IMR-90 (cell line): ENCODE results near the gene LAMA4. TPM values are rescaled to one million over a fixed set of nuclear protein-coding genes. Genes with fewer than 3 reads are reported as not detected.
A peak's percentile ranks its signal among the peaks of the same experiment; 100 is the strongest.

Experiments
- ATAC-seq: fragments of 200-7000 bp; cut with Tn5 transposase; 2 replicates; pipeline ENCODE4 v1.9.1; 2020; ENCODE audit warnings: low read depth, mild to moderate bottlenecking, moderate library complexity
- BruUV-seq: library from RNA; stranded (reverse); fragments of 400-500 nt; replicated peaks from 2 replicates; lab custom pipeline; 2021; lab: Mats Ljungman, UMichigan
- CTCF ChIA-PET: fragments of 300-600 bp; formaldehyde crosslinking; extraction: SDS; loops from one replicate; lab custom pipeline; 2021; ENCODE audit warnings: antibody characterized with exemption; lab: Yijun Ruan, JAX
- POLR2A ChIA-PET: fragments of 300-600 bp; sonication (Branson Sonifier 250); formaldehyde crosslinking; loops from one replicate; lab custom pipeline; 2022; ENCODE audit warnings: antibody characterized with exemption; ENCODE audit not compliant: unreplicated experiment; lab: Charles Lee
- DNase-seq: peaks from one replicate; pipeline ENCODE4 v3.0.0; 2013
- H2AFZ ChIP-seq: replicated peaks from 2 replicates; pipeline ENCODE3; 2013; ENCODE audit warnings: low read length, mild to moderate bottlenecking; ENCODE audit not compliant: poor library complexity
- H2AK5ac ChIP-seq: 2 replicates; pipeline ENCODE4 v1.6.1; 2013; ENCODE audit warnings: low read depth, low read length, inconsistent platforms
- H2AK9ac ChIP-seq: replicated peaks from 2 replicates; pipeline ENCODE3; 2013; ENCODE audit warnings: mild to moderate bottlenecking, low read depth, low read length, moderate library complexity; ENCODE audit not compliant: poor library complexity
- H2BK120ac ChIP-seq: 2 replicates; pipeline ENCODE4 v1.6.1; 2013; ENCODE audit warnings: low read depth, low read length, inconsistent platforms
- H2BK15ac ChIP-seq: 3 replicates; pipeline ENCODE4 v1.6.1; 2013; ENCODE audit warnings: low read depth, low read length, inconsistent platforms
- H2BK20ac ChIP-seq: 2 replicates; pipeline ENCODE4 v1.6.1; 2013; ENCODE audit warnings: low read depth, mild to moderate bottlenecking, inconsistent platforms, low read length, moderate library complexity
- H2BK5ac ChIP-seq: 2 replicates; pipeline ENCODE4 v1.6.1; 2013; ENCODE audit warnings: mild to moderate bottlenecking, low read depth, low read length, inconsistent platforms; ENCODE audit not compliant: poor library complexity, severe bottlenecking
- H3K14ac ChIP-seq: replicated peaks from 2 replicates; pipeline ENCODE4 v1.6.1; 2013; ENCODE audit warnings: low read depth, low read length, inconsistent platforms
- H3K18ac ChIP-seq: 2 replicates; pipeline ENCODE4 v1.6.1; 2013; ENCODE audit warnings: low read depth, low read length, control low read depth
- H3K23ac ChIP-seq: 2 replicates; pipeline ENCODE4 v1.6.1; 2013; ENCODE audit warnings: low read depth, low read length, inconsistent platforms
- H3K27ac ChIP-seq: 2 replicates; pipeline ENCODE4 v1.5.1; 2013; ENCODE audit warnings: mild to moderate bottlenecking, control low read depth, low read length; ENCODE audit not compliant: insufficient read depth
- H3K27me3 ChIP-seq: 2 replicates; pipeline ENCODE4 v1.6.1; 2013; ENCODE audit warnings: low read length; ENCODE audit not compliant: control insufficient read depth, insufficient read depth
- H3K36me3 ChIP-seq: 2 replicates; pipeline ENCODE4 v1.6.1; 2013; ENCODE audit warnings: low read length, mixed read lengths; ENCODE audit not compliant: control insufficient read depth, insufficient read depth
- H3K4ac ChIP-seq: 2 replicates; pipeline ENCODE4 v1.6.1; 2013; ENCODE audit warnings: low read depth, low read length, inconsistent platforms
- H3K4me1 ChIP-seq: 2 replicates; pipeline ENCODE4 v1.6.1; 2013; ENCODE audit warnings: low read length, mixed read lengths; ENCODE audit not compliant: control insufficient read depth, insufficient read depth
- H3K4me2 ChIP-seq: 2 replicates; pipeline ENCODE4 v1.6.1; 2013; ENCODE audit warnings: low read depth, mild to moderate bottlenecking, control low read depth, low read length, moderate library complexity
- H3K4me3 ChIP-seq: 2 replicates; pipeline ENCODE4 v1.5.1; 2013; ENCODE audit warnings: low read depth, mild to moderate bottlenecking, control low read depth, low read length, moderate library complexity; ENCODE audit not compliant: insufficient read depth
- H3K56ac ChIP-seq: 2 replicates; pipeline ENCODE4 v1.6.1; 2013; ENCODE audit warnings: low read length, inconsistent platforms; ENCODE audit not compliant: insufficient read depth; ENCODE audit errors: extremely low read depth
- H3K79me1 ChIP-seq, 2 experiments: 2 replicates each; pipeline ENCODE4 v1.6.1; 2013; ENCODE audit warnings: low read length in 2 of 2, inconsistent platforms in 1 of 2, low read depth in 1 of 2
- H3K9ac ChIP-seq: 2 replicates; pipeline ENCODE4 v1.6.1; 2013; ENCODE audit warnings: low read depth, low read length, control low read depth
- H3K9me1 ChIP-seq: 2 replicates; pipeline ENCODE4 v1.6.1; 2013; ENCODE audit warnings: low read length, inconsistent platforms; ENCODE audit not compliant: insufficient read depth
- H3K9me3 ChIP-seq: 2 replicates; pipeline ENCODE4 v1.6.1; 2013; ENCODE audit warnings: low read length; ENCODE audit not compliant: control insufficient read depth, insufficient read depth
- H4K20me1 ChIP-seq: 2 replicates; pipeline ENCODE4 v1.6.1; 2013; ENCODE audit warnings: low read length, inconsistent platforms; ENCODE audit not compliant: insufficient read depth
- H4K5ac ChIP-seq: 2 replicates; pipeline ENCODE4 v1.6.1; 2013; ENCODE audit warnings: mild to moderate bottlenecking, low read depth, low read length, control low read depth
- H4K8ac ChIP-seq, 2 experiments: 2 replicates each; pipeline ENCODE4 v1.6.1; 2013; ENCODE audit warnings: low read depth in 2 of 2, low read length in 2 of 2, control low read depth in 1 of 2, inconsistent platforms in 1 of 2
- H4K91ac ChIP-seq: 2 replicates; pipeline ENCODE4 v1.6.1; 2013; ENCODE audit warnings: low read depth, low read length, inconsistent platforms; ENCODE audit not compliant: insufficient read depth
- BHLHE40 ChIP-seq: fragments of 150-350 bp; IDR thresholded peaks from 2 replicates; pipeline ENCODE4 v1.6.1; 2016; ENCODE audit warnings: mild to moderate bottlenecking, low read depth, low read length
- CEBPB ChIP-seq: IDR thresholded peaks from 2 replicates; pipeline ENCODE4 v1.6.1; 2012; ENCODE audit warnings: low read depth, low read length, improper control_type of control experiment
- FOS ChIP-seq: fragments of 150-350 bp; IDR thresholded peaks from 2 replicates; pipeline ENCODE4 v1.6.1; 2016; ENCODE audit warnings: low read depth, low read length
- MAFK ChIP-seq: IDR thresholded peaks from 2 replicates; pipeline ENCODE4 v1.6.1; 2012; ENCODE audit warnings: low read depth, low read length, improper control_type of control experiment
- MXI1 ChIP-seq: IDR thresholded peaks from 2 replicates; pipeline ENCODE4 v1.6.1; 2012; ENCODE audit warnings: low read depth, mild to moderate bottlenecking, low read length, moderate library complexity, borderline replicate concordance
- RAD21 ChIP-seq: IDR thresholded peaks from 2 replicates; pipeline ENCODE4 v1.6.1; 2012; ENCODE audit warnings: low read length, improper control_type of control experiment
- RCOR1 ChIP-seq: IDR thresholded peaks from 2 replicates; pipeline ENCODE4 v1.6.1; 2012; ENCODE audit warnings: mild to moderate bottlenecking, low read length, improper control_type of control experiment; ENCODE audit not compliant: insufficient replicate concordance
- RFX5 ChIP-seq: IDR thresholded peaks from 2 replicates; pipeline ENCODE4 v1.8.0; 2012; ENCODE audit warnings: low read depth, mild to moderate bottlenecking, low read length, moderate library complexity
- SMC3 ChIP-seq: fragments of 150-350 bp; IDR thresholded peaks from 2 replicates; pipeline ENCODE4 v1.6.1; 2016; ENCODE audit warnings: low read depth, mild to moderate bottlenecking, antibody characterized with exemption, low read length, moderate library complexity
- WGBS, 2 experiments: methylation state at CpG; one replicate each; pipeline versions ENCODE4 v1.1.5 to v1.1.7; 2013; ENCODE audit warnings: missing lambda C conversion rate in 2 of 2; ENCODE audit not compliant: insufficient read length in 1 of 2; ENCODE audit errors: extremely low coverage in 2 of 2; 5-methylcytosine and 5-hydroxymethylcytosine counted together
- dilution Hi-C: fragments of 300-500 bp; cut with HindIII; formaldehyde crosslinking; loops from one replicate; pipeline ENCODE4 v1.14.3; 2018; ENCODE audit warnings: low sequenced_read_pairs; ENCODE audit not compliant: unreplicated experiment
- in situ Hi-C: fragments of 300-500 bp; cut with MboI; formaldehyde crosslinking; loops from 3 replicates; pipeline ENCODE4 v1.14.3; 2019; ENCODE audit warnings: low sequenced_read_pairs, inconsistent platforms, mixed read lengths
- intact Hi-C: fragments of 100-400 bp; cut with micrococcal nuclease; formaldehyde crosslinking; loops from 2 replicates; pipeline ENCODE4 v1.10.0; 2022
- polyA plus RNA-seq, 3 experiments: library from polyadenylated mRNA; depleted of rRNA; stranded (reverse); fragments of >200 nt; gene quantifications; 2 replicates each; pipeline ENCODE4 v1.2.3, GENCODE V29; 2012; ENCODE audit warnings: low replicate concordance in 1 of 3
- total RNA-seq: library from RNA; depleted of rRNA; stranded (reverse); fragments of >200 nt; gene quantifications from 2 replicates; pipeline ENCODE4 v1.2.3, GENCODE V29; 2012

Gene LAMA4
- total and polyA plus RNA-seq, 2 of the 4 experiments (the other 2 are of a cell fraction) = 33.9 to 35.8 TPM

DNA sequence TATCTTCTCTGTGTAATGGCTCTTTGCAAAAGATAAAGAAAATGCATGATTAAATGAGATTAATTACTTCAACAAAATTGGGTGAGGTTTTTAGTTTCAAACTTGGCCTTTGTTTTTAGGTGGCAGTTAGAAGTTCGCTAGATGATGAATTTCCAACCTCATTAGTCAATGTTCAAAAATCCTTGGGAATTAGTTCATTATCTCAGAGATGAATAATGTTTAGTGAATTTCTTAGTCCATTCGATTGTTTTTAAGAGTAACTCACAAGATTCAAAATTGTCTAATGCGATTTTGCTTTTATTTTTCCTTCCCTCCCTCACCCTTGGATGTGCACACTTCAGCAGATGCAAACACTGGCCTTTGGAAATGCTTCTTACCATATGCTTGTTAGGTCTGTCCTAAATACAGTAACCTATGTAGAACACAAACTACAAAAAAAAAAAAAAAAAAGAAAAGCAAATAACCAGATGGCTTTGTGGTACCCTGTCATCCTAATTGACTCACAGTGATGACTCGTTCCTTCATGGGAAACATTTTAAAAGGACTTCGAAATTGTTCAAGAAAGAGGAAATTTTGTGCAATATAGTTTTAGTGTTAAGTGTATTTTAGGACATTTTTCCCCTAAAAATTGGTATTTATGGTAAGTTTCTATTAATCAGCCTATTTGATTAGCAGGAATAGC, 100.3 kb downstream of the LAMA4 start:
- intact Hi-C loops = no loop called here
- no peak overlapping the region for H4K5ac ChIP-seq
- no peak overlapping the region for H3K4me3 ChIP-seq
- TF ChIP-seq RAD21 (no peak), FOS (0 out of 2 replicates have a peak, but pooled peaks have one; percentile 47), MXI1 (no peak), CEBPB (peak; percentile 33; the same call in 1 of the 2 replicates), MAFK (no peak), RFX5 (no peak), BHLHE40 (no peak), RCOR1 (no peak), SMC3 (no peak)
- H3K9me1 ChIP-seq = peaks cover 12% of the 10 kb centered on the region
- H2BK20ac ChIP-seq = no peak overlapping the region
- H3K9ac ChIP-seq = no peak overlapping the region; the same call in 1 of the 2 replicates
- ATAC-seq (no peak; the same call in 1 of the 2 replicates), DNase-seq (peak; percentile 85)
- H3K56ac ChIP-seq = no peak overlapping the region; the same call in 1 of the 2 replicates
- H3K36me3 ChIP-seq = peaks cover 5% of the 10 kb centered on the region
- peak overlapping the region; percentile 24 for H2BK5ac ChIP-seq
- no peak overlapping the region for H2BK120ac ChIP-seq
- H2AK9ac ChIP-seq = no peak overlapping the region
- WGBS, 2 experiments = no CpG with 5 or more reads among the region's 5 CpGs
- H3K18ac ChIP-seq = peak overlapping the region; percentile 47; the same call in 1 of the 2 replicates
- ChIA-PET POLR2A (no interaction called here), CTCF (no interaction called here)
- in situ Hi-C loops = no loop called here
- peak overlapping the region; percentile 33; the same call in 1 of the 2 replicates for H3K4me2 ChIP-seq
- 0 out of 4 replicates have a peak overlapping the region, but pooled peaks of 1 of the 2 experiments have one; percentile 1 for H4K8ac ChIP-seq
- H3K27ac ChIP-seq = no peak overlapping the region
- peaks cover 17% of the 10 kb centered on the region for H3K4me1 ChIP-seq
- BruUV-seq = no TSS peak
- H3K79me1 ChIP-seq = no peaks in the 10 kb centered on the region; a peak in 1 of 4 replicates
- H2BK15ac ChIP-seq = no peak overlapping the region
- no peak overlapping the region for H2AFZ ChIP-seq
- H4K20me1 ChIP-seq = no peaks in the 10 kb centered on the region
- no peaks in the 10 kb centered on the region for H3K27me3 ChIP-seq
- dilution Hi-C loops = no loop called here
- H2AK5ac ChIP-seq = no peak overlapping the region
- H4K91ac ChIP-seq = no peak overlapping the region
- no peak overlapping the region for H3K14ac ChIP-seq
- H3K23ac ChIP-seq = no peak overlapping the region
- no peak overlapping the region for H3K4ac ChIP-seq
- no peaks in the 10 kb centered on the region for H3K9me3 ChIP-seq
